CD4-positive, alpha-beta T cell (primary cell): ENCODE measurements around the gene FBXO36. TPM values are rescaled to one million over a fixed set of nuclear protein-coding genes. Genes with fewer than 3 reads are reported as not detected.

Experiments
- ATAC-seq: fragments of 200-7000 bp; cut with Tn5 transposase; one replicate; pipeline ENCODE4 v1.10.0; 2022; ENCODE audit warnings: mild to moderate bottlenecking; ENCODE audit not compliant: poor library complexity
- CTCF ChIA-PET: fragments of 350-600 bp; sonication (Branson Sonifier 250); formaldehyde crosslinking; loops from one replicate; lab custom pipeline; 2021; ENCODE audit warnings: antibody characterized with exemption, inconsistent platforms; lab: Charles Lee
- POLR2A ChIA-PET: fragments of 350-600 bp; sonication (Branson Sonifier 250); formaldehyde crosslinking; loops from one replicate; lab custom pipeline; 2021; ENCODE audit warnings: antibody characterized with exemption, inconsistent platforms; lab: Charles Lee
- DNase-seq, 14 experiments: peaks; one replicate each; pipeline ENCODE4 v3.0.0-alpha.2; 2013 to 2020; ENCODE audit warnings: mixed read lengths in 2 of 14
- H3K27ac ChIP-seq, 2 donors: one replicate each; pipeline versions ENCODE4 v1.5.1 to v1.7.0; 2013; ENCODE audit warnings: low read length in 2 of 2, low read depth in 1 of 2, mild to moderate bottlenecking in 1 of 2
- H3K27me3 ChIP-seq, 2 experiments: 1 replicate in 1 of 2; 2 replicates in 1 of 2; pipeline versions ENCODE4 v1.6.1 to v1.7.0; 2013; ENCODE audit warnings: low read length in 2 of 2, control low read depth in 1 of 2, mild to moderate bottlenecking in 1 of 2, moderate library complexity in 1 of 2; ENCODE audit not compliant: insufficient read depth in 2 of 2, control insufficient read depth in 1 of 2
- H3K36me3 ChIP-seq: one replicate; pipeline ENCODE4 v1.6.1; 2013; ENCODE audit warnings: low read length, control low read depth; ENCODE audit not compliant: insufficient read depth
- H3K4me1 ChIP-seq: one replicate; pipeline ENCODE4 v1.6.1; 2013; ENCODE audit warnings: low read length, control low read depth; ENCODE audit not compliant: insufficient read depth
- H3K4me3 ChIP-seq: one replicate; pipeline ENCODE4 v1.5.1; 2013; ENCODE audit warnings: mild to moderate bottlenecking, low read length, moderate library complexity
- H3K9me3 ChIP-seq, 2 experiments: 1 replicate in 1 of 2; 2 replicates in 1 of 2; pipeline versions ENCODE4 v1.6.1 to v1.7.0; 2013; ENCODE audit warnings: low read length in 2 of 2, mild to moderate bottlenecking in 2 of 2, control low read depth in 1 of 2, moderate library complexity in 1 of 2; ENCODE audit not compliant: control insufficient read depth in 1 of 2, insufficient read depth in 1 of 2
- H3K27ac Mint-ChIP-seq: one replicate; pipeline ENCODE4 v1.8.0; 2020; ENCODE audit warnings: mixed read lengths
- H3K27me3 Mint-ChIP-seq: one replicate; pipeline ENCODE4 v1.8.0; 2021; ENCODE audit warnings: mixed read lengths
- H3K36me3 Mint-ChIP-seq: one replicate; pipeline ENCODE4 v1.8.0; 2021; ENCODE audit warnings: low read depth, mixed read lengths
- H3K4me1 Mint-ChIP-seq: one replicate; pipeline ENCODE4 v1.8.0; 2021; ENCODE audit warnings: low read depth, mixed read lengths
- H3K4me3 Mint-ChIP-seq: one replicate; pipeline ENCODE4 v1.8.0; 2020; ENCODE audit warnings: mild to moderate bottlenecking, mixed read lengths
- H3K9me3 Mint-ChIP-seq: one replicate; pipeline ENCODE4 v1.8.0; 2020; ENCODE audit warnings: mixed read lengths
- intact Hi-C, 2 experiments: fragments of 100-400 bp; cut with DNase I in 1 of 2; cut with micrococcal nuclease in 1 of 2; formaldehyde crosslinking; loops; one replicate each; pipeline versions ENCODE4 v1.15.1 to v1.9.0; 2023 to 2025; cut with DNase I, micrococcal nuclease
- total RNA-seq, 174 experiments: library from RNA in 2 of 174; stranded (reverse) in 2 of 174; gene quantifications; one replicate each; pipeline ENCODE4 v1.2.3 and lab custom pipeline; 2021 to 2026
- TF ChIP-seq, protein P1 (sequence below): fragments of 200-600 bp; IDR thresholded peaks from one replicate; pipeline ENCODE4 v1.8.0; 2022; ENCODE audit warnings: antibody characterized with exemption, mild to moderate bottlenecking

The FBXO36 gene
- total RNA-seq, 2 experiments from 2014 or later = 0.52 to 0.84 TPM

- ATAC-seq = no peak
- no peak for DNase-seq
- POLR2A ChIA-PET = no interaction called here
- Histone ChIP-seq H3K27me3 (no peaks in the 10 kb centered on the region), H3K4me3 (no peak overlapping the region), H3K4me1 (no peaks in the 10 kb centered on the region), H3K27ac (no peak overlapping the region), H3K9me3 (peaks cover 0 to 11% of the 10 kb centered on the region in 2 experiments), H3K36me3 (no peaks in the 10 kb centered on the region)
- H3K27me3 Mint-ChIP-seq = no peaks in the 10 kb centered on the region
- H3K4me1 Mint-ChIP-seq = no peaks in the 10 kb centered on the region
- H3K9me3 Mint-ChIP-seq = no peaks in the 10 kb centered on the region
- no peak overlapping the region for H3K4me3 Mint-ChIP-seq
- intact Hi-C loops = no loop called here
- CTCF ChIA-PET = no interaction called here
- no peaks in the 10 kb centered on the region for H3K36me3 Mint-ChIP-seq
- H3K27ac Mint-ChIP-seq = no peak overlapping the region
- TF ChIP-seq, protein P1, sequence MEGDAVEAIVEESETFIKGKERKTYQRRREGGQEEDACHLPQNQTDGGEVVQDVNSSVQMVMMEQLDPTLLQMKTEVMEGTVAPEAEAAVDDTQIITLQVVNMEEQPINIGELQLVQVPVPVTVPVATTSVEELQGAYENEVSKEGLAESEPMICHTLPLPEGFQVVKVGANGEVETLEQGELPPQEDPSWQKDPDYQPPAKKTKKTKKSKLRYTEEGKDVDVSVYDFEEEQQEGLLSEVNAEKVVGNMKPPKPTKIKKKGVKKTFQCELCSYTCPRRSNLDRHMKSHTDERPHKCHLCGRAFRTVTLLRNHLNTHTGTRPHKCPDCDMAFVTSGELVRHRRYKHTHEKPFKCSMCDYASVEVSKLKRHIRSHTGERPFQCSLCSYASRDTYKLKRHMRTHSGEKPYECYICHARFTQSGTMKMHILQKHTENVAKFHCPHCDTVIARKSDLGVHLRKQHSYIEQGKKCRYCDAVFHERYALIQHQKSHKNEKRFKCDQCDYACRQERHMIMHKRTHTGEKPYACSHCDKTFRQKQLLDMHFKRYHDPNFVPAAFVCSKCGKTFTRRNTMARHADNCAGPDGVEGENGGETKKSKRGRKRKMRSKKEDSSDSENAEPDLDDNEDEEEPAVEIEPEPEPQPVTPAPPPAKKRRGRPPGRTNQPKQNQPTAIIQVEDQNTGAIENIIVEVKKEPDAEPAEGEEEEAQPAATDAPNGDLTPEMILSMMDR = no peak
These were observed 15.2 kb downstream of the FBXO36 start for GRCh38 chr2:229937537-229937936.

GRCh38 chr2:229942671-229943070 is 20.4 kb downstream of the FBXO36 start:
- Mint-ChIP-seq H3K36me3 (no peaks in the 10 kb centered on the region), H3K4me3 (no peak overlapping the region), H3K4me1 (no peaks in the 10 kb centered on the region), H3K9me3 (no peaks in the 10 kb centered on the region), H3K27ac (no peak overlapping the region), H3K27me3 (no peaks in the 10 kb centered on the region)
- DNase-seq (no peak), ATAC-seq (no peak)
- Histone ChIP-seq H3K4me3 (no peak overlapping the region), H3K4me1 (no peaks in the 10 kb centered on the region), H3K27me3 (no peaks in the 10 kb centered on the region), H3K9me3 (peaks cover 0 to 11% of the 10 kb centered on the region in 2 experiments), H3K27ac (no peak overlapping the region), H3K36me3 (no peaks in the 10 kb centered on the region)
- ChIA-PET CTCF (no interaction called here), POLR2A (no interaction called here)
- TF ChIP-seq, protein P1 = no peak
- intact Hi-C loops = no loop called here

DNA sequence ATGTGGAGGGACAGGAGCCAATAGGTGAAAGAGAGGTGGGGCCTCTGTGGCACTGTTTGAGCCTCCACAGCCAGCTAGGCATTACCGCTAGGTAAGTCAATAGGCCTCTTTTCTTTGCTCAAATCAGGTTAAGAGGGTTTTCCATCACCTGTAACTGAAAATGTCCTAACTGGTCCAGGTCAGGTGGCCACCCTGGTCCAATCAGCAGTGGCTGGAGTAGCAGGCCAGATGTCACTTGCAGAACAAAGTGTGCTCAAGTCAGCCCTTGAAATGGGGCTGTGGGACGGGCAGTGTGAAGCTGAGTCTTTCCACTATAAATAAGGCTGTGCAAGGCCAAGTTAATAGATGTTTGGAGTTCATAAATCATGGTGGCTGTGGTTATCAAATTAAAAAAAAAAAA is 20.9 kb downstream of the FBXO36 start:
- intact Hi-C loops = no loop called here
- H3K27ac Mint-ChIP-seq = no peak overlapping the region
- ChIA-PET CTCF (no interaction called here), POLR2A (no interaction called here)
- H3K4me1 ChIP-seq = no peaks in the 10 kb centered on the region
- DNase-seq (no peak), ATAC-seq (no peak)
- H3K9me3 Mint-ChIP-seq = no peaks in the 10 kb centered on the region
- TF ChIP-seq, protein P1 = no peak
- H3K27ac ChIP-seq = no peak overlapping the region
- no peaks in the 10 kb centered on the region for H3K36me3 Mint-ChIP-seq
- H3K36me3 ChIP-seq = no peaks in the 10 kb centered on the region
- H3K4me3 ChIP-seq = no peak overlapping the region
- H3K4me1 Mint-ChIP-seq = no peaks in the 10 kb centered on the region
- no peaks in the 10 kb centered on the region for H3K27me3 ChIP-seq
- H3K4me3 Mint-ChIP-seq = no peak overlapping the region
- H3K27me3 Mint-ChIP-seq = no peaks in the 10 kb centered on the region
- H3K9me3 ChIP-seq = peaks cover 0 to 6% of the 10 kb centered on the region in 2 experiments
